Gastroesophageal sphincter (tissue), 4 donors: ENCODE measurements around the gene LCP1. TPM values are rescaled to one million over a fixed set of nuclear protein-coding genes. Genes with fewer than 3 reads are reported as not detected.

Experiments
- ATAC-seq: fragments of 150-250 bp; one replicate; pipeline ENCODE4 v1.9.1; 2016; ENCODE audit warnings: mild to moderate bottlenecking, moderate library complexity
- H3K27ac ChIP-seq, 4 donors: fragments of 200-600 bp; sonication (generic) in 3 of 4; 1 replicate in 3 of 4; 2 replicates in 1 of 4; pipeline ENCODE4 v1.5.1; 2016 to 2019
- H3K27me3 ChIP-seq: fragments of 200-600 bp; sonication (generic); one replicate; pipeline ENCODE4 v1.5.1; 2019
- H3K36me3 ChIP-seq, 2 donors: fragments of 200-600 bp; sonication (generic); one replicate each; pipeline ENCODE4 v1.5.1; 2019; ENCODE audit warnings: control low read depth in 1 of 2
- H3K4me1 ChIP-seq, 3 donors: fragments of 200-600 bp; sonication (generic); 1 replicate in 2 of 3; 2 replicates in 1 of 3; pipeline ENCODE4 v1.5.1; 2016 to 2019; ENCODE audit warnings: control low read depth in 2 of 3
- H3K4me3 ChIP-seq, 2 donors: fragments of 200-600 bp; sonication (generic); one replicate each; pipeline ENCODE4 v1.5.1; 2019; ENCODE audit warnings: mild to moderate bottlenecking in 1 of 2, moderate library complexity in 1 of 2
- H3K9me3 ChIP-seq, 3 donors: fragments of 200-600 bp; sonication (generic); one replicate each; pipeline ENCODE4 v1.5.1; 2017 to 2019; ENCODE audit warnings: control low read depth in 2 of 3
- CTCF ChIP-seq, 4 experiments: fragments of 200-600 bp in 2 of 4; fragments of 450-650 bp in 2 of 4; sonication (generic) in 1 of 4; IDR thresholded peaks; one replicate each; pipeline ENCODE4 v1.5.1; 2017 to 2019; ENCODE audit warnings: antibody characterized with exemption in 4 of 4, mild to moderate bottlenecking in 2 of 4, moderate library complexity in 2 of 4
- EP300 ChIP-seq: sonication (generic); formaldehyde crosslinking; IDR thresholded peaks from one replicate; pipeline ENCODE4 v1.6.1; 2017; ENCODE audit warnings: antibody characterized with exemption, mild to moderate bottlenecking
- POLR2A ChIP-seq, 2 donors: fragments of 450-650 bp; IDR thresholded peaks; one replicate each; pipeline ENCODE4 v1.6.1; 2017; ENCODE audit warnings: antibody characterized with exemption in 2 of 2, mild to moderate bottlenecking in 2 of 2, moderate library complexity in 1 of 2
- POLR2AphosphoS5 ChIP-seq: sonication (generic); formaldehyde crosslinking; IDR thresholded peaks from one replicate; pipeline ENCODE4 v1.6.1; 2017; ENCODE audit warnings: antibody characterized with exemption
- WGBS, 2 donors: methylation state at CpG; one replicate each; pipeline ENCODE4 v1.1.5; 2018; ENCODE audit warnings: low coverage in 1 of 2; 5-methylcytosine and 5-hydroxymethylcytosine counted together
- total RNA-seq, 4 donors: library from RNA; depleted of rRNA; stranded (reverse); fragments of >200 nt; gene quantifications; one replicate each; pipeline ENCODE4 v1.1.0, GENCODE V29; 2016

The LCP1 gene
- total RNA-seq, 4 donors from 2014 or later: 9.0 to 48.9 (median 27.8) TPM

GRCh38 chr13:46126552-46127357 is 55.2 kb downstream of the LCP1 start:
- peaks cover 17% of the 10 kb centered on the region for H3K27me3 ChIP-seq
- H3K9me3 ChIP-seq: no peaks in the 10 kb centered on the region
- WGBS, 2 donors: 54 to 77% methylated on average over 4 to 6 of the region's 6 CpGs
- no peaks in the 10 kb centered on the region for H3K36me3 ChIP-seq
- no peaks in the 10 kb centered on the region for H3K4me1 ChIP-seq
- TF ChIP-seq POLR2A (IDR thresholded peaks at IDR 0.05) (no peak), POLR2AphosphoS5 (no peak), EP300 (no peak), CTCF (IDR thresholded peaks at IDR 0.05) (peak in 3 of 4 experiments; percentile 31 to 51 (median 32))
- H3K4me3 ChIP-seq: no peak overlapping the region
- H3K27ac ChIP-seq: no peak overlapping the region
- no peak for ATAC-seq

GRCh38 chr13:46126056-46126455 is 55.9 kb downstream of the LCP1 start:
- ATAC-seq: no peak
- Histone ChIP-seq H3K27ac (no peak overlapping the region), H3K4me3 (no peak overlapping the region), H3K4me1 (no peaks in the 10 kb centered on the region), H3K36me3 (no peaks in the 10 kb centered on the region), H3K9me3 (no peaks in the 10 kb centered on the region), H3K27me3 (peaks cover 17% of the 10 kb centered on the region)
- 6% methylated on average over 2 of the region's 2 CpGs; no CpG with 5 or more reads in 1 of the 2 donors for WGBS, 2 donors
- TF ChIP-seq POLR2A (IDR thresholded peaks at IDR 0.05): no peak
- TF ChIP-seq EP300: no peak
- no peak for TF ChIP-seq CTCF (IDR thresholded peaks at IDR 0.05)
- TF ChIP-seq POLR2AphosphoS5: no peak

GRCh38 chr13:46124967-46125933 is 56.7 kb downstream of the LCP1 start:
- no peak overlapping the region for H3K27ac ChIP-seq
- TF ChIP-seq POLR2AphosphoS5 (no peak), CTCF (IDR thresholded peaks at IDR 0.05) (no peak)

GRCh38 chr13:46124531-46124966 is 57.4 kb downstream of the LCP1 start:
- 40 to 81% methylated on average over 1 to 6 of the region's 10 CpGs for WGBS, 2 donors
- TF ChIP-seq POLR2AphosphoS5: no peak
- TF ChIP-seq CTCF (IDR thresholded peaks at IDR 0.05): no peak
- TF ChIP-seq POLR2A (IDR thresholded peaks at IDR 0.05): no peak
- no peak for TF ChIP-seq EP300
- H3K4me3 ChIP-seq: no peak overlapping the region
- H3K4me1 ChIP-seq: no peaks in the 10 kb centered on the region
- ATAC-seq: no peak
- H3K9me3 ChIP-seq: no peaks in the 10 kb centered on the region
- no peaks in the 10 kb centered on the region for H3K36me3 ChIP-seq
- H3K27ac ChIP-seq: no peak overlapping the region
- H3K27me3 ChIP-seq: peaks cover 7% of the 10 kb centered on the region

More at GRCh38 chr13:46124967-46125933, 56.7 kb downstream of the LCP1 start:
- Histone ChIP-seq H3K36me3 (no peaks in the 10 kb centered on the region), H3K9me3 (no peaks in the 10 kb centered on the region), H3K4me3 (no peak overlapping the region), H3K27me3 (peaks cover 14% of the 10 kb centered on the region), H3K4me1 (no peaks in the 10 kb centered on the region)
- WGBS, 2 donors: 28 to 38% methylated on average over 10 to 11 of the region's 11 CpGs
- no peak for ATAC-seq
